HepG2 (cell line): ENCODE results near the gene RAB2B. TPM values are rescaled to one million over a fixed set of nuclear protein-coding genes. Genes with fewer than 3 reads are reported as not detected.
A peak's percentile ranks its signal among the peaks of the same experiment; 100 is the strongest.

Source experiments
- ARNT2 ChIP-seq: sonication (generic); formaldehyde crosslinking; IDR thresholded peaks from 2 replicates; pipeline ENCODE4 v1.8.0; 2022; ENCODE audit warnings: mild to moderate bottlenecking, low read depth, missing genetic modification reagents, moderate library complexity
- ATF4 ChIP-seq, 2 experiments: fragments of 450-650 bp in 1 of 2; sonication (generic) in 1 of 2; formaldehyde crosslinking; IDR thresholded peaks; 2 replicates each; pipeline versions ENCODE4 v1.5.0 to v1.8.0; 2020 to 2022; ENCODE audit warnings: mild to moderate bottlenecking in 1 of 2, missing genetic modification reagents in 1 of 2
- BHLHE40 ChIP-seq: IDR thresholded peaks from 2 replicates; pipeline ENCODE4 v1.6.1; 2011; ENCODE audit warnings: low read length, improper control_type of control experiment
- DMTF1 ChIP-seq: sonication (generic); formaldehyde crosslinking; IDR thresholded peaks from 2 replicates; pipeline ENCODE4 v1.4.0; 2020; ENCODE audit warnings: mild to moderate bottlenecking, missing genetic modification reagents
- HMG20A ChIP-seq: IDR thresholded peaks from 2 replicates; pipeline ENCODE4 v1.6.1; 2016; ENCODE audit warnings: borderline replicate concordance
- KLF11 ChIP-seq: IDR thresholded peaks from 2 replicates; pipeline ENCODE4 v1.6.1; 2016; ENCODE audit warnings: missing compliant biosample characterization
- KLF16 ChIP-seq, 2 experiments: sonication (generic) in 1 of 2; formaldehyde crosslinking in 1 of 2; IDR thresholded peaks; 2 replicates each; pipeline versions ENCODE4 v1.6.1 to v1.8.0; 2016 to 2023; ENCODE audit warnings: missing genetic modification reagents in 2 of 2, missing compliant biosample characterization in 1 of 2
- KMT2A ChIP-seq: sonication (generic); formaldehyde crosslinking; IDR thresholded peaks from 2 replicates; pipeline ENCODE4 v1.4.0; 2020; ENCODE audit warnings: missing genetic modification reagents
- TRIM24 ChIP-seq: sonication (generic); formaldehyde crosslinking; IDR thresholded peaks from 2 replicates; pipeline ENCODE4 v1.8.0; 2022; ENCODE audit warnings: mild to moderate bottlenecking, missing genetic modification reagents
- ZBTB38 ChIP-seq: sonication (generic); formaldehyde crosslinking; IDR thresholded peaks from 2 replicates; pipeline ENCODE4 v1.5.1; 2020; ENCODE audit warnings: mild to moderate bottlenecking, missing genetic modification reagents
- ZBTB7B ChIP-seq: sonication (generic); formaldehyde crosslinking; IDR thresholded peaks from 2 replicates; pipeline ENCODE4 v1.4.0; 2020; ENCODE audit warnings: missing genetic modification reagents
- ZFP82 ChIP-seq: sonication (generic); formaldehyde crosslinking; IDR thresholded peaks from 2 replicates; pipeline ENCODE4 v1.5.1; 2020; ENCODE audit warnings: mild to moderate bottlenecking, missing genetic modification reagents, borderline replicate concordance
- ZNF362 ChIP-seq: sonication (generic); formaldehyde crosslinking; IDR thresholded peaks from 2 replicates; pipeline ENCODE4 v1.4.0; 2020; ENCODE audit warnings: missing genetic modification reagents, mild to moderate bottlenecking, borderline replicate concordance
- ZNF563 ChIP-seq: sonication (generic); formaldehyde crosslinking; IDR thresholded peaks from 2 replicates; pipeline ENCODE4 v1.8.0; 2022; ENCODE audit warnings: mild to moderate bottlenecking, moderate library complexity, missing genetic modification reagents
- ZNF577 ChIP-seq: sonication (generic); formaldehyde crosslinking; IDR thresholded peaks from 2 replicates; pipeline ENCODE4 v1.4.0; 2020; ENCODE audit warnings: mild to moderate bottlenecking, low read depth, missing genetic modification reagents, borderline replicate concordance
- ZNF629 ChIP-seq: sonication (generic); formaldehyde crosslinking; conservative IDR thresholded peaks from 2 replicates; pipeline ENCODE4 v1.5.0; 2020; ENCODE audit warnings: missing genetic modification reagents
- ZNF724P ChIP-seq: sonication (generic); formaldehyde crosslinking; IDR thresholded peaks from 2 replicates; pipeline ENCODE4 v1.8.0; 2022; ENCODE audit warnings: missing genetic modification reagents, borderline replicate concordance
- polyA plus RNA-seq, 8 experiments: library from polyadenylated mRNA; depleted of rRNA in 3 of 8; stranded (reverse) in 7 of 8; unstranded in 1 of 8; fragments of >200 nt; fragmentation: Illumina TruSeq in 4 of 8; extraction: Trizol in 4 of 8; gene quantifications; 2 replicates each; pipeline versions ENCODE4 v1.2.1 to v1.2.3, GENCODE V29; 2011 to 2016; ENCODE audit warnings: low read depth in 4 of 8, missing spikeins in 1 of 8, mixed read lengths in 1 of 8; ENCODE audit not compliant: insufficient read depth in 1 of 8
- total RNA-seq, 5 experiments: library from RNA; depleted of rRNA; stranded (reverse); fragments of >200 nt; fragmentation: Illumina TruSeq; extraction: Trizol; gene quantifications; 2 replicates each; pipeline ENCODE4 v1.2.3, GENCODE V29; 2016; ENCODE audit warnings: low read depth in 1 of 5
- TF ChIP-seq, protein P1 (sequence below): sonication (generic); formaldehyde crosslinking; IDR thresholded peaks from 2 replicates; pipeline ENCODE4 v1.5.0; 2020; ENCODE audit warnings: missing genetic modification reagents
- TF ChIP-seq, protein P2 (sequence below): sonication (generic); formaldehyde crosslinking; IDR thresholded peaks from 2 replicates; pipeline ENCODE4 v1.5.1; 2020; ENCODE audit warnings: missing genetic modification reagents, mild to moderate bottlenecking, borderline replicate concordance
- TF ChIP-seq, protein P3 (sequence below): sonication (generic); formaldehyde crosslinking; IDR thresholded peaks from 2 replicates; pipeline ENCODE4 v1.5.0; 2020; ENCODE audit warnings: missing genetic modification reagents

RAB2B gene
- total and polyA plus RNA-seq, 2 of the 13 experiments (the other 11 are each of a cell fraction or from before 2014, with no cell fraction given): 36.0 to 60.6 TPM

DNA sequence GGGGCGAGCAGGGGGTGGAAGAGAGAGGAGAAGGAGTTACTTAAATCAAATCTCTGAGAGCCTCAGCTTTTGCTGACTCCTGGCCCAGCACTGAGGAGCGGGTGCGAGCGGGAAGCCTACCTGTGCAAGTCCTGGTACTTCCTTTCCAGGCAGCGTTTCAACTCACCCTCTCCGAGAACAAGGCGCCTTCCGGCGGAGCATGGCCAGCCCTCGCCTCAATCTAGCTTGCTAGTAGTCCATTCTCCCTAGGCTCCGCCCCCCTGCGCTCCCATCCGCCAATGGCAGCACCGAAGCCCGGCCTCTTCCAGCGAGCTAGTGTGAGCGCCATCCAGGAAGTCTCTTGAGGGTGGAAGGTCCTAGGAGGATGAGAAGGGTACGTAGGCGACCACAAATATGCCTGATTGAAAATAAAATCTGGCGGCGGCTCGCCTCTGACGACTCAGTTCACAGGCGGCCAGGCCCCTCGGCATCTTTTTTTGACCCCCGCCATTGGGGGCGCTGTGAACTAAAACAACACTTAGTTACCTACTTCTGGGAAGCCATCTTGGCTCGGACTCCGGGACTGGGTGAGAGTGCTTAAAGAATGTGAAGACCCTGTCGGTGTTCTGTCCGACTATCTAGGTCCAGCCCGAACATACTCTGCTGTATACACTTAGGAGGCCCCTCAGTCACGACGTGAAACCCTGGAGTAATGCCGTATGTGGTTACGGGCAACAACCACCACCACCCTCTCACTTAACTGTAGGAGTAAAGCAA, 20.7 kb downstream of the RAB2B start, which contains the start of gene CHD8 (continued):
- peak; percentile 79; the same call in 1 of the 2 replicates for TF ChIP-seq ARNT2 (CRISPR knock-in tag)
- TF ChIP-seq, protein P1, sequence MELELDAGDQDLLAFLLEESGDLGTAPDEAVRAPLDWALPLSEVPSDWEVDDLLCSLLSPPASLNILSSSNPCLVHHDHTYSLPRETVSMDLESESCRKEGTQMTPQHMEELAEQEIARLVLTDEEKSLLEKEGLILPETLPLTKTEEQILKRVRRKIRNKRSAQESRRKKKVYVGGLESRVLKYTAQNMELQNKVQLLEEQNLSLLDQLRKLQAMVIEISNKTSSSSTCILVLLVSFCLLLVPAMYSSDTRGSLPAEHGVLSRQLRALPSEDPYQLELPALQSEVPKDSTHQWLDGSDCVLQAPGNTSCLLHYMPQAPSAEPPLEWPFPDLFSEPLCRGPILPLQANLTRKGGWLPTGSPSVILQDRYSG (CRISPR knock-in tag): no peak
- peak; percentile 18 for TF ChIP-seq ZNF563 (CRISPR knock-in tag)
- peak in 1 of 2 experiments; percentile 62; a peak in 1 of 4 replicates for TF ChIP-seq ATF4 (CRISPR knock-in tag; IDR thresholded peaks at IDR 0.05)
- TF ChIP-seq DMTF1 (CRISPR knock-in tag): no peak
- peak; percentile 98 for TF ChIP-seq KMT2A
- TF ChIP-seq, protein P2, sequence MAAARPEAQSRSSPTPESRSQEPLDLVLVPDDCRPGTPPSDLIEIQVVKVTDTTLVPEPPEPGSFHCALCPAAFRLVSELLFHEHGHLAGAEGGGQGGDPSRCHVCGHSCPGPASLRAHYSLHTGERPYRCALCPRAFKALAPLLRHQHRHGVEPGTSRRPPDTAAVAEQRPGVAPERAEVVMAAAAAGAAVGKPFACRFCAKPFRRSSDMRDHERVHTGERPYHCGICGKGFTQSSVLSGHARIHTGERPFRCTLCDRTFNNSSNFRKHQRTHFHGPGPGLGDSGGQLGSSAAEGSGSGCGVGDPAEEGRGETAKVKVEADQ (CRISPR knock-in tag): no peak
- peak; percentile 76; the same call in 1 of the 2 replicates for TF ChIP-seq ZBTB38 (CRISPR knock-in tag)
- TF ChIP-seq ZBTB7B (CRISPR knock-in tag): peak; percentile 80
- TF ChIP-seq, protein P3, sequence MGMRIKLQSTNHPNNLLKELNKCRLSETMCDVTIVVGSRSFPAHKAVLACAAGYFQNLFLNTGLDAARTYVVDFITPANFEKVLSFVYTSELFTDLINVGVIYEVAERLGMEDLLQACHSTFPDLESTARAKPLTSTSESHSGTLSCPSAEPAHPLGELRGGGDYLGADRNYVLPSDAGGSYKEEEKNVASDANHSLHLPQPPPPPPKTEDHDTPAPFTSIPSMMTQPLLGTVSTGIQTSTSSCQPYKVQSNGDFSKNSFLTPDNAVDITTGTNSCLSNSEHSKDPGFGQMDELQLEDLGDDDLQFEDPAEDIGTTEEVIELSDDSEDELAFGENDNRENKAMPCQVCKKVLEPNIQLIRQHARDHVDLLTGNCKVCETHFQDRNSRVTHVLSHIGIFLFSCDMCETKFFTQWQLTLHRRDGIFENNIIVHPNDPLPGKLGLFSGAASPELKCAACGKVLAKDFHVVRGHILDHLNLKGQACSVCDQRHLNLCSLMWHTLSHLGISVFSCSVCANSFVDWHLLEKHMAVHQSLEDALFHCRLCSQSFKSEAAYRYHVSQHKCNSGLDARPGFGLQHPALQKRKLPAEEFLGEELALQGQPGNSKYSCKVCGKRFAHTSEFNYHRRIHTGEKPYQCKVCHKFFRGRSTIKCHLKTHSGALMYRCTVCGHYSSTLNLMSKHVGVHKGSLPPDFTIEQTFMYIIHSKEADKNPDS (CRISPR knock-in tag): 0 out of 2 replicates have a peak, but pooled peaks have one; percentile 32
- TF ChIP-seq ZNF629 (CRISPR knock-in tag): no peak
- TF ChIP-seq KLF16 (CRISPR knock-in tag; IDR thresholded peaks at IDR 0.05): no peak; a peak in 2 of 4 replicates
- no peak; the same call in 1 of the 2 replicates for TF ChIP-seq KLF11 (CRISPR knock-in tag)
- no peak for TF ChIP-seq ZNF362 (CRISPR knock-in tag)
- TF ChIP-seq ZFP82 (CRISPR knock-in tag): 0 out of 2 replicates have a peak, but pooled peaks have one; percentile 59
- TF ChIP-seq TRIM24 (CRISPR knock-in tag): no peak
- 0 out of 2 replicates have a peak, but pooled peaks have one; percentile 42 for TF ChIP-seq ZNF724P
- TF ChIP-seq HMG20A: no peak
- no peak for TF ChIP-seq ZNF577
- no peak for TF ChIP-seq BHLHE40
